Stimulated activated CD8-positive, alpha-beta memory T cell treated with anti-CD3 and anti-CD28 coated beads, Interleukin-12 subunit alpha, Interleukin-12 subunit beta, amount 100 ng/mL, for 1 hour (primary cell): ENCODE results near the gene MMP2.

ENCODE experiments used
- DNase-seq: peaks from one replicate; pipeline ENCODE4 v3.0.0-alpha.2; 2020; ENCODE audit warnings: low read depth

Gene MMP2

GRCh38 chr16:55469821-55470532 is 9.0 kb upstream of the MMP2 start:
- DNase-seq, result no peak

GRCh38 chr16:55470533-55471371 is 8.2 kb upstream of the MMP2 start:
- DNase-seq, result no peak

GRCh38 chr16:55471448-55472097 is 7.4 kb upstream of the MMP2 start:
- no peak for DNase-seq

GRCh38 chr16:55473587-55473986 is 5.4 kb upstream of the MMP2 start:
- no peak for DNase-seq

GRCh38 chr16:55474821-55475220 is 4.2 kb upstream of the MMP2 start:
- DNase-seq, result no peak

- DNase-seq, result no peak
Measured at GRCh38 chr16:55475919-55476318, 3.1 kb upstream of the MMP2 start.

- no peak for DNase-seq
Measured at GRCh38 chr16:55476625-55477533, 2.1 kb upstream of the MMP2 start.

GRCh38 chr16:55477736-55478135 is 1.3 kb upstream of the MMP2 start:
- DNase-seq, result no peak

GRCh38 chr16:55479430-55480140 is 587 bp downstream of the MMP2 start:
- DNase-seq, result no peak

GRCh38 chr16:55480228-55480655 is 1.2 kb downstream of the MMP2 start:
- no peak for DNase-seq

GRCh38 chr16:55481023-55481422 is 2.0 kb downstream of the MMP2 start:
- no peak for DNase-seq

GRCh38 chr16:55482056-55482455 is 3.1 kb downstream of the MMP2 start:
- no peak for DNase-seq

GRCh38 chr16:55487048-55487803 is 8.2 kb downstream of the MMP2 start:
- DNase-seq, result no peak

- DNase-seq, result no peak
Measured at GRCh38 chr16:55488306-55488705, 9.3 kb downstream of the MMP2 start.

- no peak for DNase-seq
Measured at GRCh38 chr16:55489119-55489955, 10.3 kb downstream of the MMP2 start.

GRCh38 chr16:55489956-55490265 is 10.9 kb downstream of the MMP2 start:
- no peak for DNase-seq

- no peak for DNase-seq
Measured at GRCh38 chr16:55490301-55490700, 11.3 kb downstream of the MMP2 start.

GRCh38 chr16:55491691-55492090 is 12.7 kb downstream of the MMP2 start:
- DNase-seq, result no peak

- no peak for DNase-seq
Measured at GRCh38 chr16:55492756-55493380, 13.9 kb downstream of the MMP2 start.
